Heart left ventricle (tissue), 16 donors: ENCODE data around the gene AIF1L. TPM values are rescaled to one million over a fixed set of nuclear protein-coding genes. Genes with fewer than 3 reads are reported as not detected.
A peak's percentile ranks its signal among the peaks of the same experiment; 100 is the strongest.
"Not testable (repeated sequence)": the region's sequence is repeated elsewhere in the genome, so short reads cannot be mapped to it uniquely, and the experiment has no call there.

Experiments
- ATAC-seq, 4 donors: fragments of 200-7000 bp; cut with Tn5 transposase; one replicate each; pipeline ENCODE4 v1.9.1; 2020 to 2022; ENCODE audit warnings: moderate library complexity in 4 of 4, mild to moderate bottlenecking in 3 of 4, moderate number of reproducible peaks in 1 of 4
- DNase-seq, 5 donors: peaks; one replicate each; pipeline ENCODE4 v3.0.0-alpha.2; 2020
- H3K27ac ChIP-seq, 12 donors: fragments of 200-600 bp; sonication (generic) in 4 of 12; one replicate each; pipeline versions ENCODE4 v1.5.0 to v1.8.0; 2016 to 2022; ENCODE audit warnings: mild to moderate bottlenecking in 2 of 12
- H3K27me3 ChIP-seq, 9 donors: fragments of 200-600 bp; sonication (generic) in 2 of 9; one replicate each; pipeline versions ENCODE4 v1.5.1 to v1.8.0; 2016 to 2022; ENCODE audit warnings: mild to moderate bottlenecking in 3 of 9
- H3K36me3 ChIP-seq, 9 donors: fragments of 200-600 bp; sonication (generic) in 2 of 9; one replicate each; pipeline versions ENCODE4 v1.5.0 to v1.8.0; 2018 to 2022; ENCODE audit warnings: mild to moderate bottlenecking in 2 of 9
- H3K4me1 ChIP-seq, 12 donors: fragments of 200-600 bp; sonication (generic) in 4 of 12; one replicate each; pipeline versions ENCODE4 v1.5.0 to v1.8.0; 2016 to 2022; ENCODE audit warnings: mild to moderate bottlenecking in 3 of 12
- H3K4me3 ChIP-seq, 12 donors: fragments of 200-600 bp; sonication (generic) in 4 of 12; one replicate each; pipeline versions ENCODE4 v1.5.0 to v1.8.0; 2017 to 2022; ENCODE audit warnings: mild to moderate bottlenecking in 9 of 12, moderate library complexity in 4 of 12
- H3K9me3 ChIP-seq, 12 donors: fragments of 200-600 bp; sonication (generic) in 4 of 12; one replicate each; pipeline versions ENCODE4 v1.5.0 to v1.8.0; 2016 to 2022; ENCODE audit warnings: mild to moderate bottlenecking in 1 of 12
- CTCF ChIP-seq, 12 donors: fragments of 200-600 bp; sonication (generic) in 4 of 12; IDR thresholded peaks; one replicate each; pipeline versions ENCODE4 v1.5.0 to v1.8.0; 2018 to 2022; ENCODE audit warnings: antibody characterized with exemption in 12 of 12, mild to moderate bottlenecking in 5 of 12
- POLR2A ChIP-seq, 2 donors: fragments of 450-650 bp; IDR thresholded peaks; one replicate each; pipeline ENCODE4 v1.6.1; 2017; ENCODE audit warnings: antibody characterized with exemption in 2 of 2, mild to moderate bottlenecking in 2 of 2, moderate library complexity in 2 of 2
- WGBS, 4 donors: extraction: QIAGEN DNeasy Blood & Tissue Kit in 2 of 4; methylation state at CpG; one replicate each; pipeline versions ENCODE4 v1.1.5 to v1.1.7; 2013 to 2018; 5-methylcytosine and 5-hydroxymethylcytosine counted together
- intact Hi-C, 10 donors: fragments of 100-400 bp; cut with DNase I; formaldehyde crosslinking; loops; one replicate each; pipeline versions ENCODE4 v1.11.1 to v1.14.2; 2022
- polyA plus RNA-seq, 2 donors: library from polyadenylated mRNA; stranded (reverse); fragments of 200-250 nt; gene quantifications; one replicate each; pipeline ENCODE4 v1.2.3, GENCODE V29; 2013
- total RNA-seq, 9 donors: library from RNA; depleted of rRNA in 2 of 9; stranded (reverse); fragments of >200 nt in 2 of 9; fragmentation: NEBNext Ultra II Directional in 3 of 9; extraction: Animal tissue kit (Norgen Biotek cat#: 25700) in 3 of 9; gene quantifications; one replicate each; pipeline versions ENCODE4 v1.1.0 to v1.2.4, GENCODE V29; 2016 to 2023
- donor health status: ischemic (EF 13 %, LVEDD 7.1; RV severe dilation, severe dysfunction).
- donor health status: healthy with polysubstance abuse.
- donor health status: DM: no; HTN: yes; CAD: no.
- donor health status: DM: no; HTN: no; CAD: no.
- donor health status: ischemic (EF 25% LVEDD 6.9; RV normal size, moderate dysfunction).
- donor health status: ischemic (EF 25% LVEDD 5.7; RV mildly dilated, moderate dysfunction).
- donor health status: healthy.
- donor health status: DM: yes; HTN: yes; CAD: no.
- donor health status: ischemic (EF 35%, LVEDD 5.7; RV mildly dilated, moderate dysfunction).
- donor health status: nonischemic (EF 11% LVEDD 7.7; RV severe dilation, severe dysfunction).
- donor health status: DM: yes; HTN: yes; CAD: no.
- donor health status: PGD.
- donor health status: ischemic (EF 29% LVEDD 5.4; RV normal size, mild dysfunction).
- donor health status: nonischemic (EF 23%, LVEDD 6.1; RV moderate dilation, normal function).

The AIF1L gene
- total and polyA plus RNA-seq, 11 donors: 12.1 to 93.8 (median 23.1) TPM

GRCh38 chr9:131099102-131099606, 2.8 kb downstream of the AIF1L start:
- peak overlapping the region in 9 of 12 donors; percentile 5 to 85 (median 55) for H3K27ac ChIP-seq
- no peaks in the 10 kb centered on the region for H3K9me3 ChIP-seq
- H3K4me3 ChIP-seq: peak overlapping the region in 2 of 12 donors; percentile 66 to 83
- peaks cover 0 to 40% (median 10%) of the 10 kb centered on the region in 9 donors for H3K27me3 ChIP-seq
- DNase-seq (no peak), ATAC-seq (no peak)
- no peak for TF ChIP-seq POLR2A (IDR thresholded peaks at IDR 0.05)
- no peak for TF ChIP-seq CTCF (IDR thresholded peaks at IDR 0.05)
- H3K4me1 ChIP-seq: peaks cover 0 to 68% (median 28%) of the 10 kb centered on the region in 12 donors
- intact Hi-C loops: loop anchor here in 3 of 10 donors (2.0 to 5.0 kb wide), 2 partner anchors 40 to 42 kb away; no protein-coding TSS in a partner anchor
- H3K36me3 ChIP-seq: no peaks in the 10 kb centered on the region
- WGBS, 4 donors: 71 to 81% (median 78%) methylated on average over 8 of the region's 8 CpGs

DNA sequence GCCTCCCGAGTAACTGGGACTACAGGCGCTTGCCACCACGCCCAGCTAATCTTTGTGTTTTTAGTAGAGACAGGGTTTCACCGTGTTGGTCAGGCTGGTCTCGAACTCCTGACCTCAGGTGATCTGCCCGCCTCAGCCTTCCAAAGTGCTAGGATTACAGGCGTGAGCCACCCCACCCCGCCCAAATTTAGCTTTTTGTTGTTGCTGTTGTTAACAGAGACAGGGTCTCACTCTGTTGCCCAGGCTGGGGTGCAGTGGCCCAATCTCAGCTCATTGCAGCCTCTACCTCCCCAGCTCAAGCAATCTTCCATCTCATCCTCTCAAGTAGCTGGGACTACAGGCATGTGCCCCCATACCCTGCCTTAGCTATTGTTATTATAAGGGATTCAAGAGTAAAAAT, 3.5 kb downstream of the AIF1L start:
- H3K4me3 ChIP-seq, H3K36me3 ChIP-seq, ATAC-seq, DNase-seq, H3K9me3 ChIP-seq: not testable (repeated sequence)
- peak overlapping the region in 6 of 12 donors; percentile 5 to 85 (median 48) for H3K27ac ChIP-seq
- H3K27me3 ChIP-seq: peaks cover 0 to 33% (median 10%) of the 10 kb centered on the region in 9 donors
- WGBS, 4 donors: 93 to 99% (median 97%) methylated on average over 8 of the region's 8 CpGs
- intact Hi-C loops: loop anchor here in 3 of 10 donors (2.0 to 5.0 kb wide), 2 partner anchors 41 to 43 kb away; no protein-coding TSS in a partner anchor
- H3K4me1 ChIP-seq: peaks cover 0 to 68% (median 28%) of the 10 kb centered on the region in 12 donors

GRCh38 chr9:131100445-131100844, 4.1 kb downstream of the AIF1L start:
- intact Hi-C loops: no loop called here
- ATAC-seq (no peak), DNase-seq (no peak)
- no peaks in the 10 kb centered on the region for H3K9me3 ChIP-seq
- no peak for TF ChIP-seq POLR2A (IDR thresholded peaks at IDR 0.05)
- no peak for TF ChIP-seq CTCF (IDR thresholded peaks at IDR 0.05)
- no peak overlapping the region for H3K4me3 ChIP-seq
- WGBS, 4 donors: 75 to 80% (median 77%) methylated on average over 9 of the region's 9 CpGs
- peak overlapping the region in 4 of 12 donors; percentile 13 to 85 (median 24) for H3K27ac ChIP-seq
- peaks cover 0 to 28% (median 9%) of the 10 kb centered on the region in 9 donors for H3K27me3 ChIP-seq
- peaks cover 0 to 67% (median 27%) of the 10 kb centered on the region in 12 donors for H3K4me1 ChIP-seq
- no peaks in the 10 kb centered on the region for H3K36me3 ChIP-seq

DNA sequence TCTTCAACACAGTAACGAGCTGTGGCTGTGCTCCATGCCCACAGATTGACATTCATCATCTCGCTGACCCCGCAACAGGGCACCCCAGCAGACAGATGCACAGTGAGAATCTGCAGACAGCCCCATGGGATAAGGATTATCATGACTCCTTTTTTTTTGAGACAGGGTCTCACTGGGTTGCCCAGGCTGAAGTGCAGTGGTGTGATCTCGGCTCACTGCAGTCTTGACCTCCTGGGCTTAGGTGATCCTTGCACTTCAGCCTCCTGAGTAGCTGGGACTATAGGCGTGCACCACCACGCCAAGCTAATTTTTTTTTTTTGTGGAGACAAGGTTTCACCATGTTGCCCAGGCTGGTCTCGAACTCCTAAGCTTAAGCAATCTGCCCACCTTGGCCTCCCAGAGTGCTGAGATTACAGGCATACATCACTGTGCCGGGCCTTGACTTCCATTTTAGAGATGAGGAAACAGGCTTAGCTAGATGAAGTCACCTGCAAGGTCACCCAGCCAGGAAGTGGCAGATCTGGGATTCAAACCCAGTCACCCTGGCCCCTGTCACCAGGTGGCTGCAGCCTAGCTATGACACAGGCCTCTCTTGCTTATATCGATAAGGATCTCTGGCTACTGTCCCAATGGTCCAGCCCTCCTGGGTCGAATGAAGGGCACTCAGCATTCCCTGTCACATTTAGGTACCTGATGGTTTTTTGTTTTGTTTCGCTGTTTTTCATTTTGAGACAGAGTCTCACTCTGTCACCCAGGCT, 5.1 kb downstream of the AIF1L start:
- Histone ChIP-seq H3K36me3 (peaks cover 0 to 4% (median 0%) of the 10 kb centered on the region in 9 donors), H3K9me3 (no peaks in the 10 kb centered on the region), H3K27ac (peak overlapping the region in 7 of 12 donors; percentile 0 to 85 (median 52)), H3K27me3 (peaks cover 0 to 19% (median 6%) of the 10 kb centered on the region in 9 donors), H3K4me1 (peaks cover 0 to 66% (median 21%) of the 10 kb centered on the region in 12 donors), H3K4me3 (no peak overlapping the region)
- DNase-seq: no peak
- WGBS, 4 donors: 85 to 90% (median 88%) methylated on average over 11 of the region's 11 CpGs
- intact Hi-C loops: no loop called here
- no peak for ATAC-seq
- no peak for TF ChIP-seq POLR2A (IDR thresholded peaks at IDR 0.05)
- no peak for TF ChIP-seq CTCF (IDR thresholded peaks at IDR 0.05)
